D721Med (cell line): ENCODE measurements around the gene CDC42BPB.

Source experiments
- DNase-seq: peaks from one replicate; pipeline ENCODE4 v3.0.0; 2011; ENCODE audit warnings: low spot score; ENCODE audit not compliant: insufficient read length
- FAIRE-seq: peaks from 2 replicates; lab custom pipeline; 2011; peaks lifted over from hg19 to GRCh38; lab: Jason Lieb, UNC
- CTCF ChIP-seq: IDR thresholded peaks from 2 replicates; pipeline ENCODE4 v1.5.1; 2012; ENCODE audit warnings: mild to moderate bottlenecking, control low read depth; ENCODE audit not compliant: insufficient read depth; ENCODE audit errors: missing control alignments

The CDC42BPB gene

GRCh38 chr14:103093856-103094405 lies 36.6 kb upstream of the CDC42BPB start:
- DNase-seq (no peak), FAIRE-seq (no peak)
- TF ChIP-seq CTCF = no peak

- FAIRE-seq (no peak), DNase-seq (no peak)
- TF ChIP-seq CTCF = no peak
These were observed 34.5 kb upstream of the CDC42BPB start for GRCh38 chr14:103091883-103092222.

GRCh38 chr14:103091041-103091882 lies 33.9 kb upstream of the CDC42BPB start:
- no peak for FAIRE-seq
- DNase-seq = peak; percentile 78
- TF ChIP-seq CTCF = peak; percentile 38

GRCh38 chr14:103090481-103091020 lies 33.2 kb upstream of the CDC42BPB start:
- no peak for DNase-seq
- TF ChIP-seq CTCF = no peak
- FAIRE-seq = no peak

- FAIRE-seq (no peak), DNase-seq (no peak)
- TF ChIP-seq CTCF = no peak
These were observed 32.3 kb upstream of the CDC42BPB start for GRCh38 chr14:103089386-103090335.

GRCh38 chr14:103088921-103089320 lies 31.6 kb upstream of the CDC42BPB start:
- no peak for TF ChIP-seq CTCF
- no peak for DNase-seq
- FAIRE-seq = no peak
